GM23338 (cell line): ENCODE data around the gene AFF3. TPM values are rescaled to one million over a fixed set of nuclear protein-coding genes. Genes with fewer than 3 reads are reported as not detected.

Experiments
- ATAC-seq: fragments of 200-7000 bp; cut with Tn5 transposase; 3 replicates; pipeline ENCODE4 v1.9.1; 2020
- DNase-seq: peaks from one replicate; pipeline ENCODE4 v3.0.0-alpha.2; 2015; ENCODE audit warnings: low spot score
- H2AFZ ChIP-seq: fragments of 200-600 bp; sonication (generic); 2 replicates; pipeline ENCODE4 v1.8.0; 2016; ENCODE audit warnings: antibody characterized with exemption, mild to moderate bottlenecking, moderate library complexity
- H3F3A ChIP-seq: fragments of 200-600 bp; sonication (generic); replicated peaks from 2 replicates; pipeline ENCODE4 v1.8.0; 2017; ENCODE audit warnings: antibody characterized with exemption, mixed run types, low read depth
- H3K27ac ChIP-seq: fragments of 200-600 bp; sonication (generic); 2 replicates; pipeline ENCODE4 v1.6.1; 2016; ENCODE audit warnings: low read depth
- H3K27me3 ChIP-seq: fragments of 200-600 bp; sonication (generic); 2 replicates; pipeline ENCODE4 v1.8.0; 2016; ENCODE audit warnings: mild to moderate bottlenecking, mixed run types, moderate library complexity; ENCODE audit not compliant: insufficient read depth
- H3K36me3 ChIP-seq: fragments of 200-600 bp; sonication (generic); 2 replicates; pipeline ENCODE4 v1.8.0; 2016; ENCODE audit warnings: mild to moderate bottlenecking; ENCODE audit not compliant: insufficient read depth
- H3K4me1 ChIP-seq: fragments of 200-600 bp; sonication (generic); 2 replicates; pipeline ENCODE4 v1.8.0; 2016; ENCODE audit warnings: mild to moderate bottlenecking, moderate library complexity; ENCODE audit not compliant: insufficient read depth
- H3K4me2 ChIP-seq: fragments of 200-600 bp; sonication (generic); 2 replicates; pipeline ENCODE4 v1.7.1; 2017; ENCODE audit warnings: mixed run types
- H3K4me3 ChIP-seq: fragments of 200-600 bp; sonication (generic); 2 replicates; pipeline ENCODE4 v1.6.1; 2016; ENCODE audit warnings: mixed run types
- H3K79me2 ChIP-seq: fragments of 200-600 bp; sonication (generic); replicated peaks from 2 replicates; pipeline ENCODE4 v1.8.0; 2017; ENCODE audit warnings: mild to moderate bottlenecking; ENCODE audit not compliant: insufficient read depth
- H3K9me2 ChIP-seq: fragments of 200-600 bp; sonication (generic); 2 replicates; pipeline ENCODE4 v1.8.0; 2017; ENCODE audit not compliant: insufficient read depth
- H4K20me1 ChIP-seq: fragments of 200-600 bp; sonication (generic); replicated peaks from 2 replicates; pipeline ENCODE4 v1.8.0; 2017; ENCODE audit warnings: mild to moderate bottlenecking; ENCODE audit not compliant: insufficient read depth
- H3K27ac Mint-ChIP-seq: 2 replicates; pipeline ENCODE4 v1.8.0; 2020; ENCODE audit warnings: inconsistent platforms, mild to moderate bottlenecking, moderate library complexity, mixed read lengths
- H3K27me3 Mint-ChIP-seq: 3 replicates; pipeline ENCODE4 v1.8.0; 2022; ENCODE audit warnings: low read depth, mild to moderate bottlenecking, moderate library complexity, mixed read lengths, inconsistent platforms; ENCODE audit not compliant: insufficient read depth, poor library complexity
- H3K36me3 Mint-ChIP-seq: 3 replicates; pipeline ENCODE4 v1.8.0; 2021; ENCODE audit warnings: low read depth, mild to moderate bottlenecking, inconsistent platforms, moderate library complexity, mixed read lengths
- H3K4me1 Mint-ChIP-seq: 3 replicates; pipeline ENCODE4 v1.8.0; 2020; ENCODE audit warnings: mild to moderate bottlenecking, inconsistent platforms, mixed read lengths
- H3K4me3 Mint-ChIP-seq: 3 replicates; pipeline ENCODE4 v1.8.0; 2021; ENCODE audit warnings: moderate library complexity, mild to moderate bottlenecking, inconsistent platforms, mixed read lengths
- H3K9me3 Mint-ChIP-seq: 3 replicates; pipeline ENCODE4 v1.8.0; 2020; ENCODE audit warnings: moderate library complexity, mild to moderate bottlenecking, inconsistent platforms, mixed read lengths
- CREB1 ChIP-seq: fragments of 250-450 bp; sonication (Bioruptor Pico); IDR thresholded peaks from 2 replicates; pipeline ENCODE4 v1.5.0; 2020; ENCODE audit warnings: low read depth, mild to moderate bottlenecking, moderate library complexity
- EZH2 ChIP-seq: fragments of 200-600 bp; sonication (generic); IDR thresholded peaks from one replicate; pipeline ENCODE4 v1.8.0; 2017; ENCODE audit warnings: antibody characterized with exemption, mild to moderate bottlenecking, low read depth; ENCODE audit not compliant: unreplicated experiment
- EZH2phosphoT487 ChIP-seq: fragments of 200-600 bp; sonication (generic); IDR thresholded peaks from one replicate; pipeline ENCODE4 v1.8.1; 2018; ENCODE audit warnings: antibody characterized with exemption; ENCODE audit not compliant: unreplicated experiment
- JUNB ChIP-seq: IDR thresholded peaks from one replicate; pipeline ENCODE4 v1.6.1; 2016; ENCODE audit warnings: antibody characterized with exemption; ENCODE audit not compliant: unreplicated experiment
- NANOG ChIP-seq: IDR thresholded peaks from 2 replicates; pipeline ENCODE4 v1.6.1; 2016; ENCODE audit warnings: antibody characterized with exemption, borderline replicate concordance
- POLR2AphosphoS5 ChIP-seq: IDR thresholded peaks from 2 replicates; pipeline ENCODE4 v1.6.1; 2016; ENCODE audit warnings: antibody characterized with exemption, low read depth
- STAT1 ChIP-seq: IDR thresholded peaks from one replicate; pipeline ENCODE4 v1.6.1; 2016; ENCODE audit warnings: antibody characterized with exemption; ENCODE audit not compliant: unreplicated experiment
- ZNF114 ChIP-seq: fragments of 250-450 bp; sonication (Bioruptor Pico); IDR thresholded peaks from 2 replicates; pipeline ENCODE4 v1.5.0; 2020; ENCODE audit warnings: mild to moderate bottlenecking, moderate library complexity
- ZNF331 ChIP-seq: fragments of 250-450 bp; sonication (Bioruptor Pico); IDR thresholded peaks from 2 replicates; pipeline ENCODE4 v1.5.0; 2020; ENCODE audit warnings: low read depth, mild to moderate bottlenecking, moderate library complexity
- polyA plus RNA-seq: library from polyadenylated mRNA; unstranded; fragments of >200 nt; fragmentation: Nextera tagmentation; extraction: Ambion mirVana; gene quantifications from 2 replicates; pipeline ENCODE4 v1.2.1, GENCODE V29; 2016
- total RNA-seq: library from RNA; depleted of rRNA; stranded (reverse); fragments of >200 nt; shearing (Covaris generic); gene quantifications from 2 replicates; pipeline ENCODE4 v1.2.3, GENCODE V29; 2014
- TF ChIP-seq, protein P1 (sequence below): IDR thresholded peaks from 2 replicates; pipeline ENCODE4 v1.6.1; 2016; ENCODE audit warnings: antibody characterized with exemption
- TF ChIP-seq, protein P2 (sequence below): fragments of 250-450 bp; sonication (Bioruptor Pico); IDR thresholded peaks from 2 replicates; pipeline ENCODE4 v1.5.0; 2020; ENCODE audit warnings: mild to moderate bottlenecking, moderate library complexity
- TF ChIP-seq, protein P3 (sequence below), 2 experiments: fragments of 200-600 bp in 1 of 2; sonication (generic) in 1 of 2; conservative IDR thresholded peaks; 2 replicates each; pipeline versions ENCODE4 v1.5.1 to v1.6.1; 2016 to 2017; ENCODE audit warnings: antibody characterized with exemption in 2 of 2, low read depth in 2 of 2, mild to moderate bottlenecking in 2 of 2, moderate library complexity in 1 of 2

AFF3 gene
- total and polyA plus RNA-seq, 2 experiments from 2014 or later: 0.73 to 1.4 TPM

DNA sequence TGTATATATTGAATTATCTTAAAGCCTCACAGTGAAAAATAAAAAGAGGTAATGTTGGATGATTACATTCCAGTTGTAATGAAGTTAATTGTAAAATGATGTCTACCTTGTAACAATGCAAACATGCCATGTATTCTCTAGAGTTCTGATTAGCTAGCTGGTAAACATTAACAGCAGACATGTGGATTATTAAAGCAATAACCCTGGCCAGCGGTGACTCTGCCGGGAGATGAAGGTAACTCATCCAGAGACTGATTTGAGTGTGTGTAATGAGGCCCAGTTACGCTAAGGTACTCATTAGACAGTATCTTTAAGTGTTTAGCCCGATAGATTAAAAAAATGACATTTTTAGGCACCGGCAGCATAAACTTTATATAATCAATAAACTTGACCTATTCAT is 573.0 kb downstream of the AFF3 start (continued):
- TF ChIP-seq ZNF331 (CRISPR knock-in tag): no peak
- TF ChIP-seq, protein P1, sequence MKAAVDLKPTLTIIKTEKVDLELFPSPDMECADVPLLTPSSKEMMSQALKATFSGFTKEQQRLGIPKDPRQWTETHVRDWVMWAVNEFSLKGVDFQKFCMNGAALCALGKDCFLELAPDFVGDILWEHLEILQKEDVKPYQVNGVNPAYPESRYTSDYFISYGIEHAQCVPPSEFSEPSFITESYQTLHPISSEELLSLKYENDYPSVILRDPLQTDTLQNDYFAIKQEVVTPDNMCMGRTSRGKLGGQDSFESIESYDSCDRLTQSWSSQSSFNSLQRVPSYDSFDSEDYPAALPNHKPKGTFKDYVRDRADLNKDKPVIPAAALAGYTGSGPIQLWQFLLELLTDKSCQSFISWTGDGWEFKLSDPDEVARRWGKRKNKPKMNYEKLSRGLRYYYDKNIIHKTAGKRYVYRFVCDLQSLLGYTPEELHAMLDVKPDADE: no peak
- no peak for TF ChIP-seq POLR2AphosphoS5
- no peak for TF ChIP-seq CREB1 (CRISPR knock-in tag)

DNA sequence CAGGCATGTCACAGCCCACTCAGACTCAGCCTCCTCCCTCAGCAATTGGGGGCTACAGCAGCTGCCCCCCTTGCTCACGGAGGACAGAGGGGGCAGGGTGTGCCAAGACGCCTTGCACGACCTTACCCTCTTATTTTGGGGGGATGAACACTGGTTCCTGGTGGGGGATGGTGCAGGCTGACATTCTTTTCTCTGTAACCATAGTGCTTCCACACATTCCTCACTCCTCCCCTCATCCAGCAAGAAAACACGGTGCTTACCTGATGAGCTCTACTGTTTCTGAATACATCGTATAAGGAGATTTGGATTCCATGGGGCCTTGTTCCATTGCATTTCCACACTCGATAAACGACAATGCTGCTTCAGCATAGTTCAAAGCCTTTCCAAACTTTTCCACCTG is 577.2 kb downstream of the AFF3 start:
- H3K4me3 ChIP-seq: no peak overlapping the region
- H3K36me3 ChIP-seq: no peaks in the 10 kb centered on the region
- H3K27ac Mint-ChIP-seq: peak overlapping the region; percentile 50; the same call in 1 of the 2 replicates
- H3K36me3 Mint-ChIP-seq: no peaks in the 10 kb centered on the region
- no peaks in the 10 kb centered on the region for H3K27me3 ChIP-seq
- no peaks in the 10 kb centered on the region for H3K79me2 ChIP-seq
- DNase-seq (peak; percentile 48), ATAC-seq (peak; percentile 61)
- H3K27me3 Mint-ChIP-seq: no peaks in the 10 kb centered on the region
- H3K9me2 ChIP-seq: peaks cover 2% of the 10 kb centered on the region; the same call in 1 of the 2 replicates
- H4K20me1 ChIP-seq: no peaks in the 10 kb centered on the region
- no peak overlapping the region for H3K4me2 ChIP-seq
- peaks cover 6% of the 10 kb centered on the region for H3K4me1 ChIP-seq
- H3K4me3 Mint-ChIP-seq: no peak overlapping the region
- H3F3A ChIP-seq: no peaks in the 10 kb centered on the region
- no peak overlapping the region for H3K27ac ChIP-seq
- peaks cover 5% of the 10 kb centered on the region for H3K4me1 Mint-ChIP-seq
- no peak overlapping the region for H2AFZ ChIP-seq
- H3K9me3 Mint-ChIP-seq: no peaks in the 10 kb centered on the region
- TF ChIP-seq, protein P2, sequence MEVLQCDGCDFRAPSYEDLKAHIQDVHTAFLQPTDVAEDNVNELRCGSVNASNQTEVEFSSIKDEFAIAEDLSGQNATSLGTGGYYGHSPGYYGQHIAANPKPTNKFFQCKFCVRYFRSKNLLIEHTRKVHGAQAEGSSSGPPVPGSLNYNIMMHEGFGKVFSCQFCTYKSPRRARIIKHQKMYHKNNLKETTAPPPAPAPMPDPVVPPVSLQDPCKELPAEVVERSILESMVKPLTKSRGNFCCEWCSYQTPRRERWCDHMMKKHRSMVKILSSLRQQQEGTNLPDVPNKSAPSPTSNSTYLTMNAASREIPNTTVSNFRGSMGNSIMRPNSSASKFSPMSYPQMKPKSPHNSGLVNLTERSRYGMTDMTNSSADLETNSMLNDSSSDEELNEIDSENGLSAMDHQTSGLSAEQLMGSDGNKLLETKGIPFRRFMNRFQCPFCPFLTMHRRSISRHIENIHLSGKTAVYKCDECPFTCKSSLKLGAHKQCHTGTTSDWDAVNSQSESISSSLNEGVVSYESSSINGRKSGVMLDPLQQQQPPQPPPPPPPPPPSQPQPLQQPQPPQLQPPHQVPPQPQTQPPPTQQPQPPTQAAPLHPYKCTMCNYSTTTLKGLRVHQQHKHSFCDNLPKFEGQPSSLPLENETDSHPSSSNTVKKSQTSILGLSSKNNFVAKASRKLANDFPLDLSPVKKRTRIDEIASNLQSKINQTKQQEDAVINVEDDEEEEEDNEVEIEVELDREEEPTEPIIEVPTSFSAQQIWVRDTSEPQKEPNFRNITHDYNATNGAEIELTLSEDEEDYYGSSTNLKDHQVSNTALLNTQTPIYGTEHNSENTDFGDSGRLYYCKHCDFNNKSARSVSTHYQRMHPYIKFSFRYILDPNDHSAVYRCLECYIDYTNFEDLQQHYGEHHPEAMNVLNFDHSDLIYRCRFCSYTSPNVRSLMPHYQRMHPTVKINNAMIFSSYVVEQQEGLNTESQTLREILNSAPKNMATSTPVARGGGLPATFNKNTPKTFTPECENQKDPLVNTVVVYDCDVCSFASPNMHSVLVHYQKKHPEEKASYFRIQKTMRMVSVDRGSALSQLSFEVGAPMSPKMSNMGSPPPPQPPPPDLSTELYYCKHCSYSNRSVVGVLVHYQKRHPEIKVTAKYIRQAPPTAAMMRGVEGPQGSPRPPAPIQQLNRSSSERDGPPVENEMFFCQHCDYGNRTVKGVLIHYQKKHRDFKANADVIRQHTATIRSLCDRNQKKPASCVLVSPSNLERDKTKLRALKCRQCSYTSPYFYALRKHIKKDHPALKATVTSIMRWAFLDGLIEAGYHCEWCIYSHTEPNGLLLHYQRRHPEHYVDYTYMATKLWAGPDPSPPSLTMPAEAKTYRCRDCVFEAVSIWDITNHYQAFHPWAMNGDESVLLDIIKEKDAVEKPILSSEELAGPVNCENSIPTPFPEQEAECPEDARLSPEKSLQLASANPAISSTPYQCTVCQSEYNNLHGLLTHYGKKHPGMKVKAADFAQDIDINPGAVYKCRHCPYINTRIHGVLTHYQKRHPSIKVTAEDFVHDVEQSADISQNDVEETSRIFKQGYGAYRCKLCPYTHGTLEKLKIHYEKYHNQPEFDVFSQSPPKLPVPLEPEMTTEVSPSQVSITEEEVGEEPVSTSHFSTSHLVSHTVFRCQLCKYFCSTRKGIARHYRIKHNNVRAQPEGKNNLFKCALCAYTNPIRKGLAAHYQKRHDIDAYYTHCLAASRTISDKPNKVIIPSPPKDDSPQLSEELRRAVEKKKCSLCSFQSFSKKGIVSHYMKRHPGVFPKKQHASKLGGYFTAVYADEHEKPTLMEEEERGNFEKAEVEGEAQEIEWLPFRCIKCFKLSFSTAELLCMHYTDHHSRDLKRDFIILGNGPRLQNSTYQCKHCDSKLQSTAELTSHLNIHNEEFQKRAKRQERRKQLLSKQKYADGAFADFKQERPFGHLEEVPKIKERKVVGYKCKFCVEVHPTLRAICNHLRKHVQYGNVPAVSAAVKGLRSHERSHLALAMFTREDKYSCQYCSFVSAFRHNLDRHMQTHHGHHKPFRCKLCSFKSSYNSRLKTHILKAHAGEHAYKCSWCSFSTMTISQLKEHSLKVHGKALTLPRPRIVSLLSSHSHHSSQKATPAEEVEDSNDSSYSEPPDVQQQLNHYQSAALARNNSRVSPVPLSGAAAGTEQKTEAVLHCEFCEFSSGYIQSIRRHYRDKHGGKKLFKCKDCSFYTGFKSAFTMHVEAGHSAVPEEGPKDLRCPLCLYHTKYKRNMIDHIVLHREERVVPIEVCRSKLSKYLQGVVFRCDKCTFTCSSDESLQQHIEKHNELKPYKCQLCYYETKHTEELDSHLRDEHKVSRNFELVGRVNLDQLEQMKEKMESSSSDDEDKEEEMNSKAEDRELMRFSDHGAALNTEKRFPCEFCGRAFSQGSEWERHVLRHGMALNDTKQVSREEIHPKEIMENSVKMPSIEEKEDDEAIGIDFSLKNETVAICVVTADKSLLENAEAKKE (CRISPR knock-in tag): no peak
- no peak for TF ChIP-seq ZNF331 (CRISPR knock-in tag)
- no peak for TF ChIP-seq ZNF114 (CRISPR knock-in tag)
- TF ChIP-seq STAT1: no peak
- TF ChIP-seq NANOG: no peak
- TF ChIP-seq POLR2AphosphoS5: no peak
- TF ChIP-seq, protein P3, sequence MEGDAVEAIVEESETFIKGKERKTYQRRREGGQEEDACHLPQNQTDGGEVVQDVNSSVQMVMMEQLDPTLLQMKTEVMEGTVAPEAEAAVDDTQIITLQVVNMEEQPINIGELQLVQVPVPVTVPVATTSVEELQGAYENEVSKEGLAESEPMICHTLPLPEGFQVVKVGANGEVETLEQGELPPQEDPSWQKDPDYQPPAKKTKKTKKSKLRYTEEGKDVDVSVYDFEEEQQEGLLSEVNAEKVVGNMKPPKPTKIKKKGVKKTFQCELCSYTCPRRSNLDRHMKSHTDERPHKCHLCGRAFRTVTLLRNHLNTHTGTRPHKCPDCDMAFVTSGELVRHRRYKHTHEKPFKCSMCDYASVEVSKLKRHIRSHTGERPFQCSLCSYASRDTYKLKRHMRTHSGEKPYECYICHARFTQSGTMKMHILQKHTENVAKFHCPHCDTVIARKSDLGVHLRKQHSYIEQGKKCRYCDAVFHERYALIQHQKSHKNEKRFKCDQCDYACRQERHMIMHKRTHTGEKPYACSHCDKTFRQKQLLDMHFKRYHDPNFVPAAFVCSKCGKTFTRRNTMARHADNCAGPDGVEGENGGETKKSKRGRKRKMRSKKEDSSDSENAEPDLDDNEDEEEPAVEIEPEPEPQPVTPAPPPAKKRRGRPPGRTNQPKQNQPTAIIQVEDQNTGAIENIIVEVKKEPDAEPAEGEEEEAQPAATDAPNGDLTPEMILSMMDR (conservative IDR thresholded peaks at IDR 0.05; ENCODE audit: low read depth in 2 of 2): no peak
- TF ChIP-seq EZH2: no peak
- no peak for TF ChIP-seq CREB1 (CRISPR knock-in tag)
- TF ChIP-seq JUNB: no peak
- TF ChIP-seq EZH2phosphoT487: no peak
- TF ChIP-seq, protein P1: no peak
